Transverse colon (tissue), 4 donors: ENCODE data around the gene CARM1. TPM values are rescaled to one million over a fixed set of nuclear protein-coding genes. Genes with fewer than 3 reads are reported as not detected.
"Not testable (repeated sequence)": the region's sequence is repeated elsewhere in the genome, so short reads cannot be mapped to it uniquely, and the experiment has no call there.

ENCODE experiments used
- DNase-seq: peaks from one replicate; pipeline ENCODE4 v3.0.0-alpha.2; 2019
- H3K27ac ChIP-seq, 4 donors: fragments of 200-600 bp; sonication (generic); 2 replicates each; pipeline ENCODE4 v1.5.1; 2016 to 2018; ENCODE audit warnings: inconsistent platforms in 4 of 4
- H3K27me3 ChIP-seq: fragments of 200-600 bp; sonication (generic); 2 replicates; pipeline ENCODE4 v1.5.1; 2017; ENCODE audit warnings: inconsistent platforms
- H3K36me3 ChIP-seq, 4 donors: fragments of 200-600 bp; sonication (generic); 2 replicates each; pipeline ENCODE4 v1.5.1; 2017 to 2019; ENCODE audit warnings: inconsistent platforms in 4 of 4
- H3K4me1 ChIP-seq, 4 donors: fragments of 200-600 bp; sonication (generic); 2 replicates each; pipeline ENCODE4 v1.5.1; 2017 to 2020; ENCODE audit warnings: inconsistent platforms in 4 of 4
- H3K4me3 ChIP-seq, 4 donors: fragments of 200-600 bp; sonication (generic); 1 replicate in 1 of 4; 2 replicates in 3 of 4; pipeline versions ENCODE4 v1.5.1 to v1.6.1; 2017 to 2019; ENCODE audit warnings: inconsistent platforms in 4 of 4
- H3K9me3 ChIP-seq, 2 donors: fragments of 200-600 bp; sonication (generic); 2 replicates each; pipeline ENCODE4 v1.5.1; 2017 to 2019; ENCODE audit warnings: inconsistent platforms in 2 of 2
- EP300 ChIP-seq: sonication (generic); formaldehyde crosslinking; IDR thresholded peaks from one replicate; pipeline ENCODE4 v1.6.1; 2017; ENCODE audit warnings: antibody characterized with exemption, low read depth
- POLR2A ChIP-seq: fragments of 450-650 bp; IDR thresholded peaks from one replicate; pipeline ENCODE4 v1.6.1; 2016; ENCODE audit warnings: antibody characterized with exemption, mild to moderate bottlenecking, moderate library complexity
- POLR2AphosphoS5 ChIP-seq, 3 donors: sonication (generic); formaldehyde crosslinking; IDR thresholded peaks; one replicate each; pipeline ENCODE4 v1.6.1; 2016; ENCODE audit warnings: antibody characterized with exemption in 3 of 3
- WGBS, 2 donors: methylation state at CpG; one replicate each; pipeline ENCODE4 v1.1.5; 2018; ENCODE audit warnings: low coverage in 1 of 2; 5-methylcytosine and 5-hydroxymethylcytosine counted together
- in situ Hi-C, 4 donors: fragments of 200-750 bp; cut with MboI; loops; one replicate each; pipeline versions ENCODE4 v1.15.0 to v1.15.1; 2017; ENCODE audit warnings: low sequenced_read_pairs in 3 of 4, low pct_ligation_motif_present in 1 of 4, low pct_unique_long_range_greater_than_20kb in 1 of 4
- intact Hi-C: fragments of 100-400 bp; cut with DNase I; formaldehyde crosslinking; loops from one replicate; pipeline ENCODE4 v1.15.1; 2023; ENCODE audit warnings: low total_unique reads
- total RNA-seq, 4 donors: library from RNA; depleted of rRNA; stranded (reverse); fragments of >200 nt; gene quantifications; one replicate each; pipeline ENCODE4 v1.1.0, GENCODE V29; 2016
- TF ChIP-seq, protein P1 (sequence below), 5 experiments: fragments of 200-600 bp in 3 of 5; fragments of 450-650 bp in 2 of 5; sonication (generic) in 3 of 5; IDR thresholded peaks; 1 replicate in 2 of 5; 2 replicates in 3 of 5; pipeline ENCODE4 v1.5.1; 2016 to 2017; ENCODE audit warnings: antibody characterized with exemption in 5 of 5, inconsistent platforms in 3 of 5, mild to moderate bottlenecking in 2 of 5, moderate library complexity in 1 of 5

The CARM1 gene
- total RNA-seq, 4 donors from 2014 or later, result 24.9 to 47.6 (median 35.6) TPM

DNA sequence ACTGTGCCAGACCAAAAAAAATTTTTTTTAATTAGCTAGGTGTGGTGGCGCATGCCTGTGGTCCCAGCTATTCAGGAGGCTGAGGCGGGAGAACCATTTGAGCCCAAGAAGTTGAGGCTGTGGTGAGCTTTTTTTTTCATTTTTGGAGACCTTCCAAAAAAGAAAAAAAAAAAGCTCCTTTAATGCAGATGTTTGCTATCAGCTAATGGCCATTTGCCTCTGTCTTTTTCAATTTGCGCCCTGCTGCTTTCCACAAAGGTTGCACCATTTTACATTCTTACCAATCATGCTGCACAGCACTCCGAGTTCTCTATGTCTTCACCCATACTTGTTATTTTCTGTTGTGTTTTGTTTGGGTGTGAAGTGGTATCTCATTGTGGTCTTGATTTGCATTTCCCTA is 73.9 kb downstream of the CARM1 start:
- no peaks in the 10 kb centered on the region for H3K9me3 ChIP-seq
- H3K36me3 ChIP-seq, result no peaks in the 10 kb centered on the region
- no peak overlapping the region for H3K27ac ChIP-seq
- intact Hi-C loops (no loop called here), in situ Hi-C loops (no loop called here)
- 85 to 90% methylated on average over 3 to 4 of the region's 4 CpGs for WGBS, 2 donors
- H3K4me3 ChIP-seq, result no peak overlapping the region
- no peak for DNase-seq
- H3K27me3 ChIP-seq, result no peaks in the 10 kb centered on the region
- H3K4me1 ChIP-seq, result peaks cover 0 to 14% (median 2%) of the 10 kb centered on the region in 4 donors
- TF ChIP-seq EP300, result no peak
- TF ChIP-seq POLR2A, result no peak
- no peak for TF ChIP-seq POLR2AphosphoS5 (IDR thresholded peaks at IDR 0.05)
- TF ChIP-seq, protein P1, sequence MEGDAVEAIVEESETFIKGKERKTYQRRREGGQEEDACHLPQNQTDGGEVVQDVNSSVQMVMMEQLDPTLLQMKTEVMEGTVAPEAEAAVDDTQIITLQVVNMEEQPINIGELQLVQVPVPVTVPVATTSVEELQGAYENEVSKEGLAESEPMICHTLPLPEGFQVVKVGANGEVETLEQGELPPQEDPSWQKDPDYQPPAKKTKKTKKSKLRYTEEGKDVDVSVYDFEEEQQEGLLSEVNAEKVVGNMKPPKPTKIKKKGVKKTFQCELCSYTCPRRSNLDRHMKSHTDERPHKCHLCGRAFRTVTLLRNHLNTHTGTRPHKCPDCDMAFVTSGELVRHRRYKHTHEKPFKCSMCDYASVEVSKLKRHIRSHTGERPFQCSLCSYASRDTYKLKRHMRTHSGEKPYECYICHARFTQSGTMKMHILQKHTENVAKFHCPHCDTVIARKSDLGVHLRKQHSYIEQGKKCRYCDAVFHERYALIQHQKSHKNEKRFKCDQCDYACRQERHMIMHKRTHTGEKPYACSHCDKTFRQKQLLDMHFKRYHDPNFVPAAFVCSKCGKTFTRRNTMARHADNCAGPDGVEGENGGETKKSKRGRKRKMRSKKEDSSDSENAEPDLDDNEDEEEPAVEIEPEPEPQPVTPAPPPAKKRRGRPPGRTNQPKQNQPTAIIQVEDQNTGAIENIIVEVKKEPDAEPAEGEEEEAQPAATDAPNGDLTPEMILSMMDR (IDR thresholded peaks at IDR 0.05), result no peak

DNA sequence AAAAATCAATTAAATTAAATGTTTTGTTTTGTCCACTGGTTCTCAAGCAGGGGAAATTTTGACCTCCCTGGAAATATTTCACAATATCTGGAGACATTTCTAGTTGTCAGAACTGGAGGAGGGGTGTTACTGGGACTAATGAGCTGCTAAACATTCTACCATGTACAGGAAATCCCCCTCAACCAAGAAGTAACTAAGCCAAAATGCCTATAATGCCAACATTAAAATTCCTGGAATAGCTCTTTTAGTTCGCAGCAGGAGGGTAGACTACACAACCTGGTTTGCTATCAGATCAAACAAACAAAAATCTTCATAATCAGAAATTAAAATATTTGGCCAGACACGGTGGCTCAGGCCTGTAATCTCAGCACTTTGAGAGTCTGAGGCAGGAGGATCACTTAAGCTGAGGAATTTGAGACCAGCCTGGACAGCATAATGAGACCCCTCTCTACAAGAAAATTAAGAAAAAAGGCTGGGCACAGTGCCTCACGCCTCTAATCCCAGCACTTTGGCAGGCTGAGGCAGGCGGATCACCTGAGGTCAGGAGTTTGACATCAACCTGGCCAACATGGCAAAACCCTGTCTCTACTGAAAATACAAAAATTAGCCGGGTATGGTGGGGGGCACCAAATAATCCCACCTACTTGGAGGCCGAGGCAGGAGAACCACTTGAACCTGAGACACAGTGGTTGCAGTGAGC is 75.8 kb downstream of the CARM1 start:
- WGBS, 2 donors, result 21 to 85% methylated on average over 2 to 6 of the region's 6 CpGs
- Histone ChIP-seq H3K9me3 (no peaks in the 10 kb centered on the region), H3K27ac (no peak overlapping the region), H3K4me3 (no peak overlapping the region), H3K36me3 (no peaks in the 10 kb centered on the region), H3K27me3 (no peaks in the 10 kb centered on the region), H3K4me1 (peaks cover 0 to 12% (median 2%) of the 10 kb centered on the region in 4 donors)
- in situ Hi-C loops (no loop called here), intact Hi-C loops (no loop called here)
- no peak for TF ChIP-seq EP300
- no peak for TF ChIP-seq POLR2A
- no peak for TF ChIP-seq POLR2AphosphoS5 (IDR thresholded peaks at IDR 0.05)
- TF ChIP-seq, protein P1 (IDR thresholded peaks at IDR 0.05), result no peak
- no peak for DNase-seq

DNA sequence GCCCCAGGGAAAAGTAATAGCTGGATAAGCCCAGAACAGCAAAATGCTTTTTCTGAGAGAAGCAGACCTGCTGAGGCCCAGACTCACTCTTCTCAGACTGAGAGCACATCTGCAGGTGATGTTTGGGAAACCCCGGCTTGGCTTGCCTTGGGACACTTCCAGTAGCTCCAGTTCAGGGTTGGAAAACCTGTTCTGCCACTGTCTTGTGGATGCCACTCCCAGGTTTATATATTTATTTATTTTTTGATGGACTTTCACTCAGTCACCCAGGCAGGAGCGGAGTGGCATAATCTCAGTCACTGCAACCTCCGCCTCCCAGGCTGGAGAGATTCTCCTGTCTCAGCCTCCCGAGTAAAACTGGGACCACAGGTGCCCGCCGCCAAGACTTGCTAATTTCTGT is 81.5 kb downstream of the CARM1 start:
- Histone ChIP-seq H3K9me3 (no peaks in the 10 kb centered on the region), H3K27me3 (no peaks in the 10 kb centered on the region), H3K36me3 (no peaks in the 10 kb centered on the region), H3K4me3 (no peak overlapping the region), H3K27ac (peak overlapping the region; percentile 56 to 80 (median 67)), H3K4me1 (peaks cover 0 to 20% (median 15%) of the 10 kb centered on the region in 4 donors)
- 71% methylated on average over 6 of the region's 6 CpGs; no CpG with 5 or more reads in 1 of the 2 donors for WGBS, 2 donors
- peak; percentile 78 for DNase-seq
- in situ Hi-C loops, result no loop called here
- intact Hi-C loops, result no loop called here
- peak in 2 of 3 donors; percentile 32 to 39 for TF ChIP-seq POLR2AphosphoS5 (IDR thresholded peaks at IDR 0.05)
- peak; percentile 27 for TF ChIP-seq POLR2A
- no peak for TF ChIP-seq EP300

DNA sequence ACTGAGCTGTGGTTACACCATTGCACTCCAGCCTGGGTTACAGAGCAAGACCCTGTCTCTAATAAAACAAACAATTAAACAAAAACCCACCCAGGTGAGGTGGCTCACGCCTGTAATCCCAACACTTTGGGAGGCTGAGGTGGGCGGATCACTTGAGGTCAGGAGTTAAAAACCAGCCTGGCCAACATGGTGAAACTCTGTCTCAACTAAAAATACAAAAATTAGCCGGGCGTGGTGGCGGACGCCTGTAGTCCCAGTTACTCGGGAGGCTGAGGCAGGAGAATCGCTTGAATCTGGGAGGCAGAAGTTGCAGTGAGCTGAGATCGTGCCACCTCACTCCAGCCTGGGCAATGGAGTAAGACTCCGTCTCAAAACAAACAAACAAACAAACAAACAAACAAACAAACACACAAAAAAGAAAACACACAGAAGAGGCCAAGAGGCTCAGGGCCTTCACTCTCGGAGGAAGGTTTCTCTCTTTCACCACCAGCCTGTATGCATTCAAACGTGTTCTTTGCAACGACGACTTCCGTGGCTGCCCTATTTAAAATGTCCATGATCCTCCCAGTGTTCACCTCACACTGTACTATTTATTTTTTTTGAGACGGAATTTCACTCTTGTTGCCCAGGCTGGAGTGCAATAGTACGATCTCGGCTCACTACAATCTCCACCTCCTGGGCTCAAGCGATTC is 88.1 kb downstream of the CARM1 start:
- peak overlapping the region; percentile 88 to 96 (median 94) for H3K27ac ChIP-seq
- intact Hi-C loops, in situ Hi-C loops, H3K36me3 ChIP-seq, DNase-seq, H3K27me3 ChIP-seq, H3K9me3 ChIP-seq: not testable (repeated sequence)
- peaks cover 5 to 28% (median 19%) of the 10 kb centered on the region in 4 donors for H3K4me1 ChIP-seq
- H3K4me3 ChIP-seq, result peak overlapping the region in 2 of 4 donors; percentile 59 to 98
- 95 to 98% methylated on average over 16 to 19 of the region's 19 CpGs for WGBS, 2 donors
